Body of pancreas (tissue), 4 donors: ENCODE data around the gene SIN3A.

Source experiments
- CTCF ChIP-seq, 7 experiments: fragments of 450-650 bp in 4 of 7; fragments of 200-600 bp in 3 of 7; sonication (generic) in 3 of 7; IDR thresholded peaks; one replicate each; pipeline ENCODE4 v1.5.1; 2016 to 2019; ENCODE audit warnings: antibody characterized with exemption in 7 of 7
- POLR2A ChIP-seq, 3 donors: fragments of 450-650 bp; IDR thresholded peaks; one replicate each; pipeline ENCODE4 v1.6.1; 2016; ENCODE audit warnings: antibody characterized with exemption in 3 of 3, mild to moderate bottlenecking in 2 of 3

- TF ChIP-seq CTCF (IDR thresholded peaks at IDR 0.05) (no peak), POLR2A (IDR thresholded peaks at IDR 0.05) (no peak)
These were observed 122.8 kb downstream of the SIN3A start for GRCh38 chr15:75328493-75329314.
